Stimulated activated CD8-positive, alpha-beta memory T cell treated with anti-CD3 and anti-CD28 coated beads, Interleukin-12 subunit alpha, Interleukin-12 subunit beta, amount 100 ng/mL, for 24 hours (primary cell): Measurements from ENCODE around the gene ISM1.

Source experiments
- DNase-seq: peaks from one replicate; pipeline ENCODE4 v3.0.0-alpha.2; 2020; ENCODE audit errors: extremely low read depth

The ISM1 gene

GRCh38 chr20:13283869-13284829 is 63.1 kb downstream of the ISM1 start:
- no peak for DNase-seq

GRCh38 chr20:13284830-13285229 is 63.8 kb downstream of the ISM1 start:
- DNase-seq: no peak

GRCh38 chr20:13285408-13285807 is 64.3 kb downstream of the ISM1 start:
- no peak for DNase-seq

GRCh38 chr20:13286052-13286451 is 65.0 kb downstream of the ISM1 start:
- DNase-seq: no peak

- DNase-seq: no peak
These were observed 65.5 kb downstream of the ISM1 start for GRCh38 chr20:13286607-13287006.

- DNase-seq: no peak
These were observed 67.3 kb downstream of the ISM1 start for GRCh38 chr20:13288357-13288756.

GRCh38 chr20:13289031-13289430 is 68.0 kb downstream of the ISM1 start:
- DNase-seq: no peak

GRCh38 chr20:13290724-13291123 is 69.7 kb downstream of the ISM1 start:
- no peak for DNase-seq

- DNase-seq: no peak
These were observed 70.1 kb downstream of the ISM1 start for GRCh38 chr20:13291157-13291556.

GRCh38 chr20:13292201-13292885 is 71.3 kb downstream of the ISM1 start:
- DNase-seq: no peak

- DNase-seq: no peak
These were observed 73.4 kb downstream of the ISM1 start for GRCh38 chr20:13294522-13294921.

GRCh38 chr20:13295637-13296036 is 74.6 kb downstream of the ISM1 start:
- DNase-seq: no peak

GRCh38 chr20:13296070-13296469 is 75.0 kb downstream of the ISM1 start:
- no peak for DNase-seq

GRCh38 chr20:13297147-13297899 is 76.2 kb downstream of the ISM1 start:
- DNase-seq: no peak

GRCh38 chr20:13298692-13299373 is 77.8 kb downstream of the ISM1 start:
- no peak for DNase-seq

- DNase-seq: no peak
These were observed 78.3 kb downstream of the ISM1 start for GRCh38 chr20:13299401-13299800.

GRCh38 chr20:13301596-13301995 is 80.5 kb downstream of the ISM1 start:
- no peak for DNase-seq

GRCh38 chr20:13302647-13303450 is 81.8 kb downstream of the ISM1 start:
- DNase-seq: no peak

- DNase-seq: no peak
These were observed 84.2 kb downstream of the ISM1 start for GRCh38 chr20:13305284-13305683.

GRCh38 chr20:13307562-13308163 is 86.6 kb downstream of the ISM1 start:
- DNase-seq: no peak
